HPDE6-E6E7 (cell line): ENCODE data around the gene DUSP14.

ENCODE experiments used
- DNase-seq: peaks from one replicate; pipeline ENCODE4 v3.0.0; 2011; ENCODE audit warnings: missing footprints; ENCODE audit errors: extremely low spot score

DUSP14 gene

DNA sequence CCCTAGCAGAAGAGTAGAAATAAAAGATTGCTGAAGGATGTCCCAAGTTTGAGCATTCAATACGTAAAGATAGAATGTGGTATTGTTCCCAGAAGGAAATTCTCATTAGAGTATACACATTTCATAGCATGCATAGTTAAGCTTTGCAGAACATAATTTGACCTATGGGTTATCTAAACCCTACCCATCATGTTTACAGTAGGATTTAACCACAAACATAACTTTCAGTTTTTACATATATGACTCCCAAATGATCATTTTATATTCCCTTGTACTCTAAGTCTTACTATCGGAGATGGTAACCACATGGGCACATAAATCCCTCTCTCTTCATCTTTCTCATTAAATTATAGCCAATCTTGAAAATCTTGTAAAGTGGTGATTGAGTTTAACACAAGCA is 68.6 kb downstream of the DUSP14 start:
- no peak for DNase-seq

- no peak for DNase-seq
These were observed 72.5 kb downstream of the DUSP14 start for GRCh38 chr17:37562016-37562745.
